ENCODE results near the gene SEPTIN2. TPM values are rescaled to one million over a fixed set of nuclear protein-coding genes. Genes with fewer than 3 reads are reported as not detected.
"Not testable (repeated sequence)": the region's sequence is repeated elsewhere in the genome, so short reads cannot be mapped to it uniquely, and the experiment has no call there.

The SEPTIN2 gene
- total RNA-seq, 1 experiment from 2014 or later: 271 TPM

- no peak for TF ChIP-seq CTCF (IDR thresholded peaks at IDR 0.05; ENCODE audit: unreplicated experiment)
- ChIA-PET CTCF (interaction anchor here (0.7 to 0.9 kb wide), 2 partner anchors 61 to 121 kb away, joined by 3 read pairs; no protein-coding TSS in a partner anchor), POLR2A (interaction anchor here (0.6 to 1.9 kb wide), 8 partner anchors 9 to 288 kb away, joined by 3 to 8 read pairs (median 3); no protein-coding TSS in a partner anchor)
- DNase-seq (ENCODE audit: unreplicated experiment): peak; percentile 63
- H3K9me3 Mint-ChIP-seq (ENCODE audit: unreplicated experiment): no peaks in the 10 kb centered on the region
- H3K27ac Mint-ChIP-seq (ENCODE audit: low read depth, unreplicated experiment): peak overlapping the region; percentile 47
- no TSS peak for BruUV-seq (replicated peaks)
- peaks cover 10% of the 10 kb centered on the region for H3K4me1 Mint-ChIP-seq (ENCODE audit: insufficient read depth, unreplicated experiment)
- no peaks in the 10 kb centered on the region for H3K27me3 Mint-ChIP-seq (ENCODE audit: insufficient read depth, unreplicated experiment)
- H3K36me3 Mint-ChIP-seq (ENCODE audit: insufficient read depth, unreplicated experiment): peaks cover 7% of the 10 kb centered on the region
- H3K4me3 Mint-ChIP-seq (ENCODE audit: unreplicated experiment): no peak overlapping the region
- intact Hi-C loops (cut with micrococcal nuclease): no loop called here
Observed at GRCh38 chr2:241390301-241391206, 74.8 kb downstream of the SEPTIN2 start.

GRCh38 chr2:241391892-241392665 lies 76.4 kb downstream of the SEPTIN2 start:
- intact Hi-C loops (cut with micrococcal nuclease): no loop called here
- DNase-seq (ENCODE audit: unreplicated experiment): peak; percentile 41
- ChIA-PET CTCF (interaction anchor here (0.5 to 1.1 kb wide), 5 partner anchors 34 to 198 kb away, joined by 3 to 4 read pairs (median 3); no protein-coding TSS in a partner anchor), POLR2A (interaction anchor here (0.6 to 1.9 kb wide), 4 partner anchors 18 to 290 kb away, joined by 3 to 8 read pairs (median 6); no protein-coding TSS in a partner anchor)
- BruUV-seq (replicated peaks): no TSS peak
- TF ChIP-seq CTCF (IDR thresholded peaks at IDR 0.05; ENCODE audit: unreplicated experiment): no peak
- peaks cover 10% of the 10 kb centered on the region for H3K4me1 Mint-ChIP-seq (ENCODE audit: insufficient read depth, unreplicated experiment)
- no peaks in the 10 kb centered on the region for H3K27me3 Mint-ChIP-seq (ENCODE audit: insufficient read depth, unreplicated experiment)
- no peak overlapping the region for H3K27ac Mint-ChIP-seq (ENCODE audit: low read depth, unreplicated experiment)
- H3K9me3 Mint-ChIP-seq (ENCODE audit: unreplicated experiment): no peaks in the 10 kb centered on the region
- peaks cover 3% of the 10 kb centered on the region for H3K36me3 Mint-ChIP-seq (ENCODE audit: insufficient read depth, unreplicated experiment)
- no peak overlapping the region for H3K4me3 Mint-ChIP-seq (ENCODE audit: unreplicated experiment)

- BruUV-seq (replicated peaks); DNase-seq (ENCODE audit: unreplicated experiment); H3K36me3 Mint-ChIP-seq (ENCODE audit: insufficient read depth, unreplicated experiment); H3K4me1 Mint-ChIP-seq (ENCODE audit: insufficient read depth, unreplicated experiment); H3K27me3 Mint-ChIP-seq (ENCODE audit: insufficient read depth, unreplicated experiment); intact Hi-C loops (cut with micrococcal nuclease); H3K4me3 Mint-ChIP-seq (ENCODE audit: unreplicated experiment); H3K27ac Mint-ChIP-seq (ENCODE audit: low read depth, unreplicated experiment); H3K9me3 Mint-ChIP-seq (ENCODE audit: unreplicated experiment): not testable (repeated sequence)
- POLR2A ChIA-PET: interaction anchor here (0.6 kb wide), 3 partner anchors 19 to 475 kb away, joined by 3 to 4 read pairs (median 3); no protein-coding TSS in a partner anchor
- CTCF ChIA-PET: interaction anchor here (0.7 kb wide), 1 partner anchor 88 kb away, joined by 5 read pairs; no protein-coding TSS in a partner anchor
Observed at GRCh38 chr2:241392753-241393152, 77.0 kb downstream of the SEPTIN2 start.

- no peak for DNase-seq (ENCODE audit: unreplicated experiment)
- Mint-ChIP-seq H3K4me3 (ENCODE audit: unreplicated experiment) (no peak overlapping the region), H3K36me3 (ENCODE audit: insufficient read depth, unreplicated experiment) (no peaks in the 10 kb centered on the region), H3K27ac (ENCODE audit: low read depth, unreplicated experiment) (no peak overlapping the region), H3K27me3 (ENCODE audit: insufficient read depth, unreplicated experiment) (no peaks in the 10 kb centered on the region), H3K9me3 (ENCODE audit: unreplicated experiment) (no peaks in the 10 kb centered on the region), H3K4me1 (ENCODE audit: insufficient read depth, unreplicated experiment) (peaks cover 10% of the 10 kb centered on the region)
- intact Hi-C loops (cut with micrococcal nuclease): no loop called here
- ChIA-PET CTCF (interaction anchor here (0.6 to 0.7 kb wide), 2 partner anchors 87 to 432 kb away, joined by 3 to 5 read pairs; no protein-coding TSS in a partner anchor), POLR2A (interaction anchor here (0.6 kb wide), 1 partner anchor 476 kb away, joined by 4 read pairs; no protein-coding TSS in a partner anchor)
- TF ChIP-seq CTCF (IDR thresholded peaks at IDR 0.05; ENCODE audit: unreplicated experiment): no peak
- BruUV-seq (replicated peaks): no TSS peak
Observed at GRCh38 chr2:241393524-241394196, 77.9 kb downstream of the SEPTIN2 start.

- BruUV-seq (replicated peaks); H3K4me3 Mint-ChIP-seq (ENCODE audit: unreplicated experiment); H3K27ac Mint-ChIP-seq (ENCODE audit: low read depth, unreplicated experiment); intact Hi-C loops (cut with micrococcal nuclease); H3K36me3 Mint-ChIP-seq (ENCODE audit: insufficient read depth, unreplicated experiment); DNase-seq (ENCODE audit: unreplicated experiment); POLR2A ChIA-PET; H3K9me3 Mint-ChIP-seq (ENCODE audit: unreplicated experiment); H3K27me3 Mint-ChIP-seq (ENCODE audit: insufficient read depth, unreplicated experiment); CTCF ChIA-PET: not testable (repeated sequence)
- H3K4me1 Mint-ChIP-seq (ENCODE audit: insufficient read depth, unreplicated experiment): peaks cover 11% of the 10 kb centered on the region
Observed at GRCh38 chr2:241396809-241397208, 81.1 kb downstream of the SEPTIN2 start.

Data from MCF 10A (cell line).